Neural progenitor cell (in vitro differentiated cells): ENCODE measurements around the gene C17orf78.

ENCODE experiments used
- CTCF ChIP-seq: fragments of 200-600 bp; sonication (generic); IDR thresholded peaks from 2 replicates; pipeline ENCODE4 v1.5.1; 2017; ENCODE audit warnings: antibody characterized with exemption, mild to moderate bottlenecking
- EZH2 ChIP-seq: fragments of 200-600 bp; sonication (generic); IDR thresholded peaks from 2 replicates; pipeline ENCODE4 v1.6.1; 2017; ENCODE audit warnings: antibody characterized with exemption, mild to moderate bottlenecking, moderate library complexity
- EZH2phosphoT487 ChIP-seq: fragments of 200-600 bp; sonication (generic); IDR thresholded peaks from 2 replicates; pipeline ENCODE4 v1.6.1; 2017; ENCODE audit warnings: antibody characterized with exemption

GRCh38 chr17:37413875-37414519, 38.2 kb downstream of the C17orf78 start:
- TF ChIP-seq EZH2phosphoT487: no peak
- TF ChIP-seq CTCF: peak; percentile 25
- TF ChIP-seq EZH2: no peak
